OCI-LY7 (cell line): ENCODE data around the gene RFPL4AL1. TPM values are rescaled to one million over a fixed set of nuclear protein-coding genes. Genes with fewer than 3 reads are reported as not detected.

Source experiments
- BruUV-seq: library from RNA; stranded (reverse); fragments of 400-500 nt; replicated peaks from 2 replicates; lab custom pipeline; 2021; lab: Mats Ljungman, UMichigan
- CTCF ChIA-PET: fragments of 300-600 bp; sonication (Branson Sonifier 250); formaldehyde crosslinking; loops from one replicate; lab custom pipeline; 2022; ENCODE audit warnings: antibody characterized with exemption; ENCODE audit not compliant: unreplicated experiment; lab: Charles Lee
- POLR2A ChIA-PET: fragments of 300-600 bp; sonication (Branson Sonifier 250); formaldehyde crosslinking; loops from one replicate; lab custom pipeline; 2022; ENCODE audit warnings: antibody characterized with exemption; lab: Charles Lee
- DNase-seq: peaks from one replicate; pipeline ENCODE4 v3.0.0-alpha.2; 2015; ENCODE audit warnings: low spot score
- H2AFZ ChIP-seq: fragments of 200-600 bp; sonication (generic), shearing (Covaris generic); 2 replicates; pipeline ENCODE4 v1.6.1; 2014; ENCODE audit warnings: mild to moderate bottlenecking, antibody characterized with exemption, low read length, moderate library complexity
- H3K27ac ChIP-seq: fragments of 200-600 bp; sonication (generic); 2 replicates; pipeline ENCODE4 v1.5.1; 2014; ENCODE audit warnings: mixed run types, low read depth, mild to moderate bottlenecking, moderate library complexity, low read length, inconsistent platforms; ENCODE audit not compliant: poor library complexity, severe bottlenecking
- H3K36me3 ChIP-seq: fragments of 200-600 bp; sonication (generic); 2 replicates; pipeline ENCODE4 v1.6.1; 2014; ENCODE audit warnings: mild to moderate bottlenecking, antibody characterized with exemption, low read length, moderate library complexity, mixed read lengths; ENCODE audit not compliant: insufficient read depth
- H3K4me1 ChIP-seq: fragments of 200-600 bp; sonication (generic); 2 replicates; pipeline ENCODE4 v1.5.1; 2014; ENCODE audit warnings: mild to moderate bottlenecking, low read length; ENCODE audit not compliant: insufficient read depth, poor library complexity, severe bottlenecking
- H3K4me2 ChIP-seq: fragments of 200-600 bp; sonication (generic); 2 replicates; pipeline ENCODE4 v1.6.1; 2014; ENCODE audit warnings: mild to moderate bottlenecking, low read length
- H3K4me3 ChIP-seq: fragments of 200-600 bp; sonication (generic); 2 replicates; pipeline ENCODE4 v1.5.1; 2014; ENCODE audit warnings: mild to moderate bottlenecking, low read depth, low read length; ENCODE audit not compliant: poor library complexity, severe bottlenecking
- H3K79me2 ChIP-seq: fragments of 200-600 bp; sonication (generic); 2 replicates; pipeline ENCODE4 v1.6.1; 2016; ENCODE audit warnings: low read depth, mild to moderate bottlenecking, low read length, moderate library complexity, mixed read lengths; ENCODE audit not compliant: insufficient read depth
- H3K9me2 ChIP-seq: fragments of 200-600 bp; sonication (generic); 2 replicates; pipeline ENCODE4 v1.6.1; 2016; ENCODE audit warnings: mild to moderate bottlenecking, low read length, mixed read lengths; ENCODE audit not compliant: insufficient read depth
- H3K9me3 ChIP-seq: fragments of 200-600 bp; sonication (generic); 2 replicates; pipeline ENCODE4 v1.6.1; 2014; ENCODE audit warnings: mild to moderate bottlenecking, mixed run types, low read length, mixed read lengths
- H4K20me1 ChIP-seq: fragments of 200-600 bp; sonication (generic); 2 replicates; pipeline ENCODE4 v1.6.1; 2014; ENCODE audit warnings: mild to moderate bottlenecking, antibody characterized with exemption, low read length, moderate library complexity, mixed read lengths; ENCODE audit not compliant: insufficient read depth
- CTCF ChIP-seq: fragments of 200-600 bp; sonication (generic); conservative IDR thresholded peaks from 2 replicates; pipeline ENCODE4 v1.5.1; 2014; ENCODE audit warnings: mild to moderate bottlenecking, antibody characterized with exemption, low read length, moderate library complexity, mixed read lengths
- EZH2phosphoT487 ChIP-seq: fragments of 200-600 bp; sonication (generic); IDR thresholded peaks from 2 replicates; pipeline ENCODE4 v1.6.1; 2018; ENCODE audit warnings: low read depth, borderline replicate concordance, mild to moderate bottlenecking, mixed run types, antibody characterized with exemption, low read length, moderate library complexity, mixed read lengths
- intact Hi-C: fragments of 100-400 bp; cut with micrococcal nuclease; formaldehyde crosslinking; loops from one replicate; pipeline ENCODE4 v1.10.0; 2022; ENCODE audit not compliant: unreplicated experiment
- total RNA-seq, 2 experiments: library from RNA; depleted of rRNA in 1 of 2; stranded (reverse); fragments of >200 nt in 1 of 2; shearing (Covaris generic) in 1 of 2; gene quantifications; 2 replicates each; pipeline ENCODE4 v1.2.3, GENCODE V29; 2014 to 2022

Gene RFPL4AL1
- total RNA-seq, 2 experiments from 2014 or later = not detected

- no peak overlapping the region for H2AFZ ChIP-seq
- peaks cover 7% of the 10 kb centered on the region; the same call in 1 of the 2 replicates for H3K9me3 ChIP-seq
- H3K36me3 ChIP-seq = peaks cover 39% of the 10 kb centered on the region
- peak overlapping the region; percentile 62 for H3K4me3 ChIP-seq
- TF ChIP-seq EZH2phosphoT487 = no peak
- TF ChIP-seq CTCF = no peak
- H3K79me2 ChIP-seq = peaks cover 69% of the 10 kb centered on the region
- CTCF ChIA-PET = interaction anchor here (0.8 to 1.2 kb wide), 3 partner anchors 9 to 14 kb away, joined by 3 to 4 read pairs (median 4); no protein-coding TSS in a partner anchor
- peaks cover 70% of the 10 kb centered on the region for H3K4me1 ChIP-seq
- H3K4me2 ChIP-seq = peak overlapping the region; percentile 79
- intact Hi-C loops = no loop called here
- peak overlapping the region; percentile 90 for H3K27ac ChIP-seq
- H3K9me2 ChIP-seq = no peaks in the 10 kb centered on the region
- H4K20me1 ChIP-seq = no peaks in the 10 kb centered on the region
- POLR2A ChIA-PET = interaction anchor here (2.6 kb wide), 1 partner anchor 11 kb away, joined by 32 read pairs; the partner anchor contains the start of gene NLRP11
- no TSS peak for BruUV-seq
- peak; percentile 66 for DNase-seq
These were observed 51.1 kb downstream of the RFPL4AL1 start for GRCh38 chr19:55820037-55820436.

Other genes with a start within 250 kb of the RFPL4AL1 start
- not detected in 2 replicates for gene SBK2, start 232.0 kb upstream of the RFPL4AL1 start, total RNA-seq (2014; rRNA removed; shearing (Covaris generic))
- not detected in 2 replicates for gene SBK2, start 232.0 kb upstream of the RFPL4AL1 start, total RNA-seq (2022)
- gene SBK3, start 223.6 kb upstream of the RFPL4AL1 start, total RNA-seq (2014; rRNA removed; shearing (Covaris generic)) = not detected in 2 replicates
- gene SBK3, start 223.6 kb upstream of the RFPL4AL1 start, total RNA-seq (2022) = 0.34 and 0.68 TPM in 2 replicates
- gene ZNF579, start 188.3 kb upstream of the RFPL4AL1 start, total RNA-seq (2014; rRNA removed; shearing (Covaris generic)) = 4.1 and 6.1 TPM in 2 replicates
- 11.1 and 11.6 TPM in 2 replicates for gene ZNF579, start 188.3 kb upstream of the RFPL4AL1 start, total RNA-seq (2022)
- gene FIZ1, start 169.6 kb upstream of the RFPL4AL1 start, total RNA-seq (2014; rRNA removed; shearing (Covaris generic)) = 6.0 and 6.8 TPM in 2 replicates
- 17.1 and 18.0 TPM in 2 replicates for gene FIZ1, start 169.6 kb upstream of the RFPL4AL1 start, total RNA-seq (2022)
- 14.5 and 21.6 TPM in 2 replicates for gene ZNF524, start 168.8 kb upstream of the RFPL4AL1 start, total RNA-seq (2014; rRNA removed; shearing (Covaris generic))
- 9.2 and 12.3 TPM in 2 replicates for gene ZNF524, start 168.8 kb upstream of the RFPL4AL1 start, total RNA-seq (2022)
- 2.1 and 3.0 TPM in 2 replicates for gene ZNF865, start 163.5 kb upstream of the RFPL4AL1 start, total RNA-seq (2014; rRNA removed; shearing (Covaris generic))
- 11.3 and 13.0 TPM in 2 replicates for gene ZNF865, start 163.5 kb upstream of the RFPL4AL1 start, total RNA-seq (2022)
- gene ZNF784, start 144.6 kb upstream of the RFPL4AL1 start, total RNA-seq (2014; rRNA removed; shearing (Covaris generic)) = 3.4 and 6.6 TPM in 2 replicates
- 4.0 and 5.4 TPM in 2 replicates for gene ZNF784, start 144.6 kb upstream of the RFPL4AL1 start, total RNA-seq (2022)
- 17.6 and 24.4 TPM in 2 replicates for gene ZNF580, start 128.1 kb upstream of the RFPL4AL1 start, total RNA-seq (2014; rRNA removed; shearing (Covaris generic))
- 50.0 and 52.1 TPM in 2 replicates for gene ZNF580, start 128.1 kb upstream of the RFPL4AL1 start, total RNA-seq (2022)
- 26.6 and 44.5 TPM in 2 replicates for gene ZNF581, start 125.5 kb upstream of the RFPL4AL1 start, total RNA-seq (2014; rRNA removed; shearing (Covaris generic))
- gene ZNF581, start 125.5 kb upstream of the RFPL4AL1 start, total RNA-seq (2022) = 39.7 and 41.8 TPM in 2 replicates
- 29.4 and 30.1 TPM in 2 replicates for gene CCDC106, start 120.9 kb upstream of the RFPL4AL1 start, total RNA-seq (2014; rRNA removed; shearing (Covaris generic))
- 29.0 and 30.9 TPM in 2 replicates for gene CCDC106, start 120.9 kb upstream of the RFPL4AL1 start, total RNA-seq (2022)
- 193 and 211 TPM in 2 replicates for gene U2AF2, start 114.1 kb upstream of the RFPL4AL1 start, total RNA-seq (2014; rRNA removed; shearing (Covaris generic))
- gene U2AF2, start 114.1 kb upstream of the RFPL4AL1 start, total RNA-seq (2022) = 233 and 264 TPM in 2 replicates
- gene EPN1, start 93.9 kb upstream of the RFPL4AL1 start, total RNA-seq (2014; rRNA removed; shearing (Covaris generic)) = 40.5 and 46.3 TPM in 2 replicates
- 120 and 121 TPM in 2 replicates for gene EPN1, start 93.9 kb upstream of the RFPL4AL1 start, total RNA-seq (2022)
- gene NLRP9, start 30.7 kb upstream of the RFPL4AL1 start, total RNA-seq (2014; rRNA removed; shearing (Covaris generic)) = 0.21 TPM in 1 of 2 replicates, not detected in the other
- 0.17 TPM in 1 of 2 replicates, not detected in the other for gene NLRP9, start 30.7 kb upstream of the RFPL4AL1 start, total RNA-seq (2022)
- gene RFPL4A, start 10.0 kb upstream of the RFPL4AL1 start, total RNA-seq (2014; rRNA removed; shearing (Covaris generic)) = not detected in 2 replicates
- gene RFPL4A, start 10.0 kb upstream of the RFPL4AL1 start, total RNA-seq (2022) = not detected in 2 replicates
- 72.9 and 79.3 TPM in 2 replicates for gene NLRP11, start 62.9 kb downstream of the RFPL4AL1 start, total RNA-seq (2014; rRNA removed; shearing (Covaris generic))
- gene NLRP11, start 62.9 kb downstream of the RFPL4AL1 start, total RNA-seq (2022) = 91.6 and 112 TPM in 2 replicates
- 4.2 and 4.6 TPM in 2 replicates for gene NLRP4, start 67.4 kb downstream of the RFPL4AL1 start, total RNA-seq (2014; rRNA removed; shearing (Covaris generic))
- gene NLRP4, start 67.4 kb downstream of the RFPL4AL1 start, total RNA-seq (2022) = 3.6 and 4.0 TPM in 2 replicates
- not detected in 2 replicates for gene NLRP13, start 163.2 kb downstream of the RFPL4AL1 start, total RNA-seq (2014; rRNA removed; shearing (Covaris generic))
- not detected in 2 replicates for gene NLRP13, start 163.2 kb downstream of the RFPL4AL1 start, total RNA-seq (2022)
- not detected in 2 replicates for gene NLRP8, start 178.7 kb downstream of the RFPL4AL1 start, total RNA-seq (2014; rRNA removed; shearing (Covaris generic))
- not detected in 2 replicates for gene NLRP8, start 178.7 kb downstream of the RFPL4AL1 start, total RNA-seq (2022)
- gene NLRP5, start 217.7 kb downstream of the RFPL4AL1 start, total RNA-seq (2014; rRNA removed; shearing (Covaris generic)) = not detected in 2 replicates
- gene NLRP5, start 217.7 kb downstream of the RFPL4AL1 start, total RNA-seq (2022) = not detected in 2 replicates